DMS79 (cell line): ENCODE measurements around the gene LCN6.
"Not testable (repeated sequence)": the region's sequence is repeated elsewhere in the genome, so short reads cannot be mapped to it uniquely, and the experiment has no call there.

Experiments
- DNase-seq: peaks from one replicate; lab custom pipeline; 2025; lab: John Stamatoyannopoulos, UW

LCN6 gene

DNA sequence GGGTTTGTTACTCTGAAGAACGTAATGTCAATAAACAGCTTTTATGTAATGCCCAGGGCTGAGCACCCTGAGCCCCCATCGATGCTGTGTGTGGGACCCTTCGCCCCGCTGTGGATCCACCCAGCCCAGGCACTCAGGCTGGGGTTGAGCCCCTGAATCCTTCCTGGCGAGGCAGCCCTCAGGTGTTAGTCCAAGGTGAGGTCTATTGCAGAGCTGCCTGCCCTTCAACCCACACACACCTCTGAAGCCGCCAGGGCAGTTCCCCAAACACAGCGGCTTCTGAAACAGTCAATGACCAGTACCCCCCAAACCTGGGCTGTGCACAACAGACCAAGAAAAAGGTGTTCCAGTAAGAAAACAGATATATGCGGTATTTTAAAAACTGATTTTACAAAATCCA, 24.3 kb downstream of the LCN6 start:
- DNase-seq, result no peak

DNA sequence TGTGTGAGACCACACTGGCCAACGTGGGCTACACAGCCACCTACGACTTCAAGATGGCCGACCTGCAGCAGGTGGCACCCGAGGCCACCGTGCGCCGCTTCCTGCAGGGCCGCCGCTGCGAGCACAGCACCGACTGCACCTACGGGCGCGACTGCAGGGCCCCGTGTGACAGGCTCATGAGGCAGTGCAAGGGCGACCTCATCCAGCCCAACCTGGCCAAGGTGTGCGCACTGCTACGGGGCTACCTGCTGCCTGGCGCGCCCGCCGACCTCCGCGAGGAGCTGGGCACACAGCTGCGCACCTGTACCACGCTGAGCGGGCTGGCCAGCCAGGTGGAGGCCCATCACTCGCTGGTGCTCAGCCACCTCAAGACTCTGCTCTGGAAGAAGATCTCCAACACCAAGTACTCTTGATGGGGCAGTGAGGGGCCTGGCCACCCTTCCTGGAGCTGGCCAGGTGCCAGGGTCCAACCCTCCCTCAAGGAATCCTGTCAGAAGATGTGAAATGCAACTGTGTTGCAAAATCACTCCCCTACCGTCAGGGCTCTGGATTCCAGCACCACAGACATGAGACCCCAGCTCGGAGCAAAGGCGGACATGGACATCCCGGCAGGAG, 24.9 kb downstream of the LCN6 start:
- no peak for DNase-seq

DNA sequence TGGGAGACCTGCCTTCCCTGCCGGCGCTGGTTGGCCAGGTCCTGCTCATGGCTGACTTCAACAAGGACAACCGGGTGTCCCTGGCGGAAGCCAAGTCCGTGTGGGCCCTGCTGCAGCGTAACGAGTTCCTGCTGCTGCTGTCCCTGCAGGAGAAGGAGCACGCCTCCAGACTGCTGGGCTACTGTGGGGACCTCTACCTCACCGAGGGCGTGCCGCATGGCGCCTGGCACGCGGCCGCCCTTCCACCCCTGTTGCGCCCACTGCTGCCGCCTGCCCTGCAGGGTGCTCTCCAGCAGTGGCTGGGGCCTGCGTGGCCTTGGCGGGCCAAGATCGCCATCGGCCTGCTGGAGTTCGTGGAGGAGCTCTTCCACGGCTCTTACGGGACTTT, 25.4 kb downstream of the LCN6 start:
- DNase-seq, result no peak

DNA sequence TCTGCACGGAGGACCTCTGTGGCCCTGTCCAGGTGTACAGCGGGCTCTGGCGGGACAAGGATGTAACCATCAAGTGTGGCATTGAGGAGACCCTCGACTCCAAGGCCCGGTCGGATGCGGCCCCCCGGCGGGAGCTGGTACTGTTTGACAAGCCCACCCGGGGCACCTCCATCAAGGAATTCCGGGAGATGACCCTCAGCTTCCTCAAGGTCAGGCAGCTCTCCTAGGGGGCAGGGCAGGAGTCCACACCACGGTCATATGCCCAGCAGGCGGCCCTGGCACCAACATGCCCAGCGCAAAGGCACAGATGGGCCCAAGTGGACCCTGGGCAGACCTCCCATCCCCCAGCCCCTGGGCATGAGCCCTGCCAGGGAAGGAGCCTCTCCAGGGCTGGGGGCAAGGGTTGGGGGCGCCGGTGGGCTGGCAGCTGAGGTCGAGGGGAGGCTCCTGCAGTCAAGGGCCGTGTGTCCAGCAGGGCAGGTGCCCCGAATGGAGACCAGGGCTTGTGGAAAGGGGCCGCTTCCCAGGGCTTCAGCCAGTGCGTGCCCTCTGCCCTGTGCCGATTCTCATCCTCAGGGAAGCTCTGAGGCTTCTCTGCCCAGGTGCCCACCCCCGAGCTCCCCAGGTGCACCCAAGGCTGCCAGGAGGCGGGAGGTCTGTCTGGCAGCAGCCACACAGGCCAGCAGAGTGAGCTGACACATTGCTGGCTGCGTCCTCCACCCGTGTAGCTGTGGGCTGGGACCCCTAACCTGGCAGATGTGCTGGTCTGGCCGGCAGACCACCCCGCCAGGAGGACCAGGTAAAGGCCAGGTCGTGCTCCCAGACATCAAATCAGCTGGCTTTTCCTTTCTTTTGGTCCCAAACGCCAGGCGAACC, 26.0 kb downstream of the LCN6 start:
- DNase-seq, result no peak

DNA sequence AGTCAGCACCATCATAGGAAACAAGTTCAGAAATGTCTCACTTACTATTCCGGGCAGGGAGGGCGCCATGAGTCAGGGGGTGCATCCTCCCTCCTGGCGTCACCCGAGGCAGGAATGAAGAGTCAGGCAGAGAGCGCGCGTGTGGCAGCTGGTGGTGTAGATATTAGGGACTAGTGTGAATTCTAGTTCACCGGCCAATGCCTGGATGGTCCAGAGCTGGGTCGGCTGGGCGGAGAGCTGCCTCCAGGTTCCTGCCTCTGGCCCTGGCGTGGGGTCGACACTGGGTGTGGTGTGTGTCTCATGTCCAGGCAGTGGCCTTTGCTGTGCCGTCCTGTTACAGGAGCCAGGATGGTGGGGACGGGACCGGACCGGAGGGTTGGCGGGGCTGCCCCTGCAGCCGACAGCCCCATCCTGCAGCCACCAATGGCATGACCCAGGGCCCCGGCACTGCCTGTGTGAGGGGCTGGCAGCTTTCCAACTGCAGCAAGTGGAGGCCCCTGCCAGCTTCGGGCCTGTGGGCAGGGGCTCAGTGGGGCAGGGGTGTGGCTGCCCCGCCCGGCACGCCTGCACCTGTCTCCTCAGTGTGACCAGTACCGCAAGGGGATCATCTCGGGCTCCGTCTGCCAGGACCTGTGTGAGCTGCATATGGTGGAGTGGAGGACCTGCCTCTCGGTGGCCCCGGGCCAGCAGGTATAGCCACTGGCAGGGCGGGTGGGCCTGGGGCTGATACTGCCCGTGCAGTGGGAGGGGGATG, 26.8 kb downstream of the LCN6 start:
- no peak for DNase-seq

- DNase-seq, result no peak
Measured at GRCh38 chr9:136720898-136721338, 27.4 kb downstream of the LCN6 start.

GRCh38 chr9:136720251-136720897, 28.0 kb downstream of the LCN6 start:
- DNase-seq, result no peak

- DNase-seq, result no peak
Measured at GRCh38 chr9:136719195-136719880, 29.0 kb downstream of the LCN6 start.

DNA sequence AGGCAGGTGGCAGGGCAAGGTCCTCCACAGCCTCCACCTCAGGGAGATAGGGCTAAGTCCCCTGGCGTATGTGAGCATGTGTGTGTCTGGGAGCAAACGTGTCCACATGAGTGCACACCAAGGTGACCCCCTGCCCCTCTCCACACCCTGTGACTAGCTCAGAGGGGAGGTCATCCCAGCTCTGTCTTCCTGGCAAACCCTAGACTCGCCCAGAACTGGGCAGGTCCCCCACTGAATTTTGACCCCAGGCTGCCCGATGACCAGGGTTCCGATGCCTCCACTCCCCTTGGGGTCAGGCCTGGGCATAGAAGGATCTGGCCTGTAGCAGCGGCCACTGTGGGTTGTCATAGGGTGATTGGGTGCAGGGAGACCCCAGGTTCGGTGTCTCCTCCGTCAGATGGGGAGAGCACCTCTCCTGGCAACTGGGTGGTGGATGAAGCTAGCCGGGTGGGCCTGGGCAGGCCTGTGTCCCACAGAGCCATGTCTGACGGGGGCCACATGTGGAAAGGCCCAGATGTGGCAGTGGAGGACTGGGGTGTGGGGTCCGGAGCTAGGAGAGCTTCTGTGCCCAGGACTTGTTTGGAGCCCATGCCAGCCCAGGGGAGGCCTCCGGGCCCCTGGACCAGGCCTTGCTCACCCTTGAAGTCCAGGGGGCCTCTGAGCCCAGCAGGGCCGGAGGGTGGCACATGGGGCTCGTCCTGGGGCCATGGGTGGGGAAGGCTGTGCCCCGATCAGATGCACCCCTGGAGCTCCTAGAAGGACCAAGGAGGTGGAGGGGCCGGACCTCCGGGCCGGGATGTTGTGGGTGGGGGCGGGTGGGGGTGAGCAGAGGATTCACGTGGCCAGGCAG, 29.8 kb downstream of the LCN6 start:
- DNase-seq, result no peak

- no peak for DNase-seq
Measured at GRCh38 chr9:136717399-136717798, 30.9 kb downstream of the LCN6 start.

GRCh38 chr9:136714893-136715274, 33.4 kb downstream of the LCN6 start:
- no peak for DNase-seq

GRCh38 chr9:136714096-136714892, 34.0 kb downstream of the LCN6 start:
- no peak for DNase-seq

DNA sequence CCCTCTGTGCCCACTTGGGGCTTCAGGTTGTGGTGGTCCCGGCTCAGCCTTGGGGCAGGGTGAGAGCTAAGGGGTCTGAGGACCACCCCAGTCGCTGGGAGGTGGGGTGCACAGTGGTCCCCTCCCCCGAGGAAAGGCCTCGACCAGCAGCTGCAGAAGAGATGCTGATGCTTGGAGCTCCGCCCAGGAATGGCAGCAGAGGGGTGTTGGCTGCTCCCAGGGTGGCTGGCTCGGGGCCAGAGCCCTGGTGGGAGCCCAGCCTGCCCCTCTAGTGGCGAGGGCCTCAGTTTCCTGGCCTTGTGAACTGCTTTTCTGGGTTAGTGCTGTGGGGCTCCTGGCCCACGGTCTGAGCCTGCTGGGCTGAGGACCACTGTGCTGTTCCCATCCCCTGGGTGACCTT, 34.8 kb downstream of the LCN6 start:
- DNase-seq, result no peak

GRCh38 chr9:136712690-136713544, 35.4 kb downstream of the LCN6 start:
- DNase-seq, result no peak

DNA sequence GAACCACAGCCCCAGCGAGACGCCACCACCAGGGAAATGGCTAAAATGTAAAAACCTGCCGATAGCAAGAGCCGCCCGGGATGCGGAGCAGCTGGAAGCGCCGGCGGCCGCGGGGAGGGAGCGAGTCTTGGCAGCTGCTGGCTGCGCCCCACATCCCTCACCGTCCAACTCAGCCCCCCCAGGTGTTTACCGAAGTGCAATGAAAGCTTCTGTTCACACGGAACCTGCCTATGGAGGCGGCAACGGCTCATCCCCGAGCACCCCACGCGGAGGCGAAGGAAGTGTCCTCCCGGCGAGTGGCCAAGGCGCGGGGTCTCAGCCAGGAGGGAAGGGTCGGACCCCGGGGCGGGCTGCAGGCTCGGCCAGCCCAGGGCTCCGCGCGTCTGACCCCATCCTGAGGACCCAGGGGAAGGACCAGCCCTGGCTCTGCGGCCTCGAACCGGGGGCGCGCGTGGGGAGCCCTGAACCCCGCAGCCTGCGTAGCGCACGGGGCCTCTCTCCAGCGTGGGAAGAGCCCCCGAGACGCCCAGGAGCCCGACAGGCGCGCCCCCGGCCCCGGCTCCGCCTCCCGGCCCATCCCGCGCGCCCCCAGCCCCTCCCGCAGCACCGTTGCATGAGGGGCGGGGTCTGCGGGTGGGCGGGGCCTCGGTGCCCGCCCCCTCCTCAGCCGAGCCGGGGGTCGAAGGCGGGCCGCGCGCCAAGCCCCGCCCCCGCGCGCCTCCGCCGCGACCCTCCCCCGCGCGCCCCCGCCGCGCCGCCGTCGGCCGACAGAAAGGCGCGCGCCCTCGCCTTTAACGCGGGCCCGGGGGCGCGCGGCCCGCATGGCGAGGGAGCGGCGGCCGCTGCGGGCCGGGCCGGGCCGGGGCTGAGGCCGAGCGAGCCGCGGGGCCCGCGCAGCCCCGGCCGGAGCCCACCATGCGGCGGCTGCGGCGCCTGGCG, 36.3 kb downstream of the LCN6 start, which contains the start of gene DIPK1B:
DIPK1B (plus strand) TSS at position 822 of the 939 bp plus-strand sequence; CDS start at position 916, 94 bp downstream.
- DNase-seq, result no peak

GRCh38 chr9:136711219-136711648, 37.1 kb downstream of the LCN6 start:
- DNase-seq, result not testable (repeated sequence)

DNA sequence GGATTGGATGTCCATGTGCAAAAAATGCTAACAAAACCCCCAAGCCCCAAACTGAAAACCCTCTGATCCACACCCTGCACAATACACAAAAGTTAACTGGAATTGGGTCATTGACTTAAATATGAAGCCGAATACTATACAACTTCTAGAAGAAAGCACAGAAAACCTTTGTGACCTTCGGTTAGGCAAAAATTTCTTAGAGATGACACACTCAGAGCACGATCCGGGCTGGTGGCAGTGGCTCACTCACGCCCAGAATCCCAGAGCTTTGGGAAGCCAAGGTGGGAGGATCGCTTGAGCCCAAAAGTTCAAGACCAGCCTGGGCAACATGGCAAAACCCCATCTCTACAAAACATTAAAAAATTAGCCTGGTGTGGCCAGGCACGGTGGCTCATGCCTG, 37.8 kb downstream of the LCN6 start:
- DNase-seq, result no peak
